GM15510 (cell line): ENCODE measurements around the gene APOE.

ENCODE experiments used
- POLR2A ChIP-seq: IDR thresholded peaks from 3 replicates; pipeline ENCODE4 v1.6.1; 2011; ENCODE audit warnings: borderline replicate concordance; ENCODE audit not compliant: insufficient read length; ENCODE audit errors: extremely low read depth

APOE gene

GRCh38 chr19:44930088-44930487 lies 24.5 kb downstream of the APOE start:
- TF ChIP-seq POLR2A: no peak

- TF ChIP-seq POLR2A: no peak
These were observed 25.9 kb downstream of the APOE start for GRCh38 chr19:44931541-44931940.

- TF ChIP-seq POLR2A: no peak
These were observed 34.1 kb downstream of the APOE start for GRCh38 chr19:44939668-44940067.

DNA sequence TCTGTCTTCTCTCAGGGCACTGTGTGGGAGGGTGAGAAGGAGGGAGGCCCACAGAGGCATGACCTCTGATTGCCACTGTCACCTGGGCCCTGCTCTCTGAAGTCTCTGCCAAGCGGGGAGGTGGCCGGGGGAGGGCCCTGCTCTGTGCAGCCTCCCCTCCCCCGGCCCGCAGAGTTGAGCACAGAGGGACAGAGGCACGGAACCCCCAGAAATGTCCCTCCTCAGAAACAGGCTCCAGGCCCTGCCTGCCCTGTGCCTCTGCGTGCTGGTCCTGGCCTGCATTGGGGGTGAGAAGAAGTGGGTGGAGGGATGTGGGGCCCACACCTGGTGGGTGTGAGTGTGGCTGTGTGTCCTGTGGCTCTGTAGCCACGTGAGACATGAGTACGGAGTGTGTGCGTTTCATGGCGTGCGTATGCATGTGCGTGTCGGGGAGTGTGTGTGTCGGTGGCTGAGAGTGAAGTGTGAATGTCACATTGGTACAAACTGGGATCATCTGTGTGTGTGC lies 36.5 kb downstream of the APOE start, which contains the start of gene APOC4:
TSS of gene APOC4 (plus strand) at position 171 of the 505 bp plus-strand sequence. CDS start at position 212, 41 bp downstream.
- no peak for TF ChIP-seq POLR2A

DNA sequence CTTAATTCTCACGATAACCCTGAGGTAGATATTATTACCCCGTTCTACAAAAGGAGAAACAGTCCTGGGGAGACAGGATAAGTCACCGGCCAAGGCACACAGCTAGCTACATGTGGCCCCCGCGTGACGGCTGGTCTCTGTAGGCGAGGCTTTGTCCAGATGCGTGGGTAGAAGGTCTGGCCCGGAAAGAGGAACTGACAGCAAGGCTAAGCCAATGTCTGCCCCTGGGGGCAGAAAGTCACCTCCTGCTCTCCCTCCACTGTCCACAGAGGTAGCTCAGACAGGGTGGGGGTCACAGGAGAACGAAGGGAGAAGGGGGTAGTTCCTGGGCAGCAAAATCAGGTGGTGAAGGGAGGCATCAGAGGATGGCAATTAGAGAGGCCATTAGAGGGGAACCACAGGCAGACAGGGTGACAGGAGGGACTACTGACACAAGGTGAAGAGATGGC lies 38.2 kb downstream of the APOE start:
- TF ChIP-seq POLR2A: peak; percentile 45

DNA sequence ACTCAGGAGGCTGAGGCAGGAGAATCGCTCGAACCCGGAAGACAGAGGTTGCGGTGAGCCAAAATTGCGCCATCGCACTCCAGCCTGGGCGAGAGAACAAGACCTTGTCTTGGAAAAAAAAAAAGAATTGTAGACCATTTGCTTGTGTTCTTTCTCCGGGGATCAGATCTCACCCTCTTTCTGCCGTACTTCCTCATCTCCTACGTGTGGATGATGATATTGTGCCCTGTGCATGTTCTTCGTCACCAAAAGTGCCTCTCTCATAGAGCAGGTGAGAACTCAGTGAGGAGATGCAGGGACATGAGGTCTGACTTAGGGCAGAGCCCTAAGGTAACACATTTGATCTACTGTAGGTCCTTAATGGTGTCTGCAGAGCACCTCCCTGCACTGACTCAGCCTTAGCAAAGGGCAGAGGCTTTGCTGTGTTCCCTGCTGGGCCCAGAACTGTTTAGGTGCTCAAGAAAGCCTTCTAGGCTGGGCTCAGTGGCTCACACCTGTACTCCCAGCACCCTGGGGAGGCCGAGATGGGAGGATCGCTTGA lies 41.5 kb downstream of the APOE start:
- TF ChIP-seq POLR2A: no peak

DNA sequence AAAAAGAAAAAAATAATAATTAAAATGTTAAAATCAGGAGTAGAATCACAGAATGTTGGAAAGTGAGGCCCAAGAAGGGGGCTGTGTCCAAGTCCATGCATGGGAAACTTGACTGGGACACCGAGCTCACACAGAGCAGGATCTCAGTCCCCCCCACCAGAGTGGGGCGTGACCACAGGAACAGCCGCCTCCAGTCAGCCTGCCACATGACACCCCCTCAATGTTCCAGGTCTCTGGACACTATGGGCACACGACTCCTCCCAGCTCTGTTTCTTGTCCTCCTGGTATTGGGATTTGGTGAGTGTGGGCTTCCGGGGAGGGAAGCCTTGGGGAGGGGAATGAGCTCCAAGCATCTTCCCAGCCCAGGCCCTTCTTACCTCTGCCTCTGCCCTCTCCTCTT lies 42.6 kb downstream of the APOE start:
- TF ChIP-seq POLR2A: no peak

DNA sequence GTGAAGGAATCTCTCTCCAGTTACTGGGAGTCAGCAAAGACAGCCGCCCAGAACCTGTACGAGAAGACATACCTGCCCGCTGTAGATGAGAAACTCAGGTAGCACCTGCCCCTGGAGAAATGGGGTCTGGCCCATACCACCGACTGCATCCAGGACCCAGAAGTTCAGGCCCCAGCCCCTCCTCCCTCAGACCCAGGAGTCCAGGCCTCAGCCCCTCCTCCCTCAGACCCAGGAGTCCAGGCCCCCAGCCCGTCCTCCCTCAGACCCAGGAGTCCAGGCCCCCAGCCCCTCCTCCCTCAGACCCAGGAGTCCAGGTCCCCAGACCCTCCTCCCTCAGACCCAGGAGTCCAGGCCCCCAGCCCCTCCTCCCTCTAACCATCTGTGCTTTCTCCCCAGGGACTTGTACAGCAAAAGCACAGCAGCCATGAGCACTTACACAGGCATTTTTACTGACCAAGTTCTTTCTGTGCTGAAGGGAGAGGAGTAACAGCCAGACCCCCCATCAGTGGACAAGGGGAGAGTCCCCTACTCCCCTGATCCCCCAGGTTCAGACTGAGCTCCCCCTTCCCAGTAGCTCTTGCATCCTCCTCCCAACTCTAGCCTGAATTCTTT lies 43.3 kb downstream of the APOE start:
- TF ChIP-seq POLR2A: no peak

- TF ChIP-seq POLR2A: no peak
These were observed 44.0 kb downstream of the APOE start for GRCh38 chr19:44949550-44949949.

GRCh38 chr19:44951179-44952159 lies 45.9 kb downstream of the APOE start:
- no peak for TF ChIP-seq POLR2A

DNA sequence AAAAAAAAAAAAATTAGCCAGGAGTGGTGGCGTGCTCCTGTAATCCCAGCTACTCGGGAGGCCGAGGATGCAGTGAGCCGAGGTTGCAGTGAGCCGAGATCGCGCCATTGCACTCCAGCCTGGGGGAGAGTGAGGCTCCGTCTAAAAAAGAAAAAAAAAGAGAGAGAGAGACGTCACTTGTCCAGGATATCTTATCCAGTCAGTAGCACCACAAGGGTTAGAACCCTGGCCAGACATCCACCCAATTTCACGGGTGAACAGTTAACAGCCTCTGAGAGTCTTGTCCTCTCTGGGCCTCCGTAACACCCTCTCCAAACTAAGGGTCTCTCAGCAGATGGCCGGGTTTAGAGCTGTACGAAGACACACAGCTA lies 48.7 kb downstream of the APOE start:
- no peak for TF ChIP-seq POLR2A

GRCh38 chr19:44954649-44955504 lies 49.3 kb downstream of the APOE start, which contains the start of gene CLPTM1:
Gene CLPTM1, plus strand, starts transcription at chr19:44955380. Its CDS starts 16 bp downstream, at chr19:44955396.
- TF ChIP-seq POLR2A: peak; percentile 83

GRCh38 chr19:44955505-44956439 lies 50.2 kb downstream of the APOE start:
- no peak for TF ChIP-seq POLR2A
